HepG2 (cell line): ENCODE measurements around the gene EPHA2. TPM values are rescaled to one million over a fixed set of nuclear protein-coding genes. Genes with fewer than 3 reads are reported as not detected.

Source experiments
- ATAC-seq: fragments of 200-7000 bp; cut with Tn5 transposase; 3 replicates; pipeline ENCODE4 v1.9.1; 2020; ENCODE audit warnings: mild to moderate bottlenecking, moderate library complexity
- BruUV-seq: library from RNA; stranded (reverse); fragments of 400-500 nt; replicated peaks from 2 replicates; lab custom pipeline; 2021; lab: Mats Ljungman, UMichigan
- CTCF ChIA-PET: fragments of 300-600 bp; formaldehyde crosslinking; extraction: SDS; loops from one replicate; lab custom pipeline; 2021; ENCODE audit warnings: low total read pairs, inconsistent platforms, low intra/inter-chr PET ratio; lab: Yijun Ruan, JAX
- POLR2A ChIA-PET: fragments of 350-600 bp; sonication (Branson Sonifier 250); formaldehyde crosslinking; loops from one replicate; lab custom pipeline; 2020; ENCODE audit warnings: antibody characterized with exemption, inconsistent platforms; lab: Yijun Ruan, JAX
- DNase-seq: peaks from one replicate; pipeline ENCODE4 v3.0.0-alpha.2; 2015; ENCODE audit warnings: low spot score
- FAIRE-seq: peaks from 3 replicates; lab custom pipeline; 2011; peaks lifted over from hg19 to GRCh38; lab: Jason Lieb, UNC
- H2AFZ ChIP-seq: one replicate; pipeline ENCODE4 v1.6.1; 2011; ENCODE audit warnings: low read length, inconsistent platforms
- H3K27ac ChIP-seq: fragments of 300-600 bp; 3 replicates; pipeline ENCODE4 v1.8.0; 2011; ENCODE audit warnings: mixed run types, mild to moderate bottlenecking, mixed read lengths, low read length, inconsistent platforms; ENCODE audit not compliant: insufficient read depth; ENCODE audit errors: extremely low read length
- H3K27me3 ChIP-seq, 2 experiments: fragments of 200-600 bp in 1 of 2; 2 replicates in 1 of 2; 3 replicates in 1 of 2; pipeline versions ENCODE4 v1.6.0 to v1.8.0; 2011; ENCODE audit warnings: low read length in 2 of 2, mild to moderate bottlenecking in 2 of 2, moderate library complexity in 2 of 2, inconsistent platforms in 1 of 2; ENCODE audit not compliant: insufficient read depth in 2 of 2, control insufficient read depth in 1 of 2
- H3K36me3 ChIP-seq, 2 experiments: fragments of 200-600 bp in 1 of 2; replicated peaks in 1 of 2; 2 replicates in 1 of 2; 3 replicates in 1 of 2; pipeline versions ENCODE4 v1.5.1 to v1.8.0; 2011; ENCODE audit warnings: low read length in 2 of 2, inconsistent platforms in 1 of 2; ENCODE audit not compliant: insufficient read depth in 2 of 2, control insufficient read depth in 1 of 2
- H3K4me1 ChIP-seq: 2 replicates; pipeline ENCODE4 v1.5.1; 2012; ENCODE audit warnings: low read length, inconsistent platforms; ENCODE audit not compliant: insufficient read depth
- H3K4me2 ChIP-seq: 2 replicates; pipeline ENCODE4 v1.6.0; 2011; ENCODE audit warnings: low read depth, low read length, inconsistent platforms
- H3K4me3 ChIP-seq, 3 experiments: fragments of 200-600 bp in 1 of 3; sonication (generic), shearing (Covaris generic) in 1 of 3; replicated peaks in 1 of 3; 2 replicates each; pipeline ENCODE4 v1.5.1; 2011 to 2016; ENCODE audit warnings: low read length in 3 of 3, inconsistent platforms in 2 of 3, low read depth in 2 of 3, mild to moderate bottlenecking in 2 of 3, control low read depth in 1 of 3, mixed read lengths in 1 of 3; ENCODE audit not compliant: insufficient read depth in 1 of 3
- H3K79me2 ChIP-seq: one replicate; pipeline ENCODE4 v1.6.1; 2011; ENCODE audit warnings: low read length, inconsistent platforms; ENCODE audit not compliant: insufficient read depth
- H3K9ac ChIP-seq: 2 replicates; pipeline ENCODE4 v1.6.0; 2011; ENCODE audit warnings: mild to moderate bottlenecking, low read depth, low read length, inconsistent platforms; ENCODE audit not compliant: insufficient read depth
- H3K9me3 ChIP-seq: 2 replicates; pipeline ENCODE4 v1.5.1; 2012; ENCODE audit warnings: mild to moderate bottlenecking, low read length
- H4K20me1 ChIP-seq: 2 replicates; pipeline ENCODE4 v1.6.0; 2011; ENCODE audit warnings: inconsistent platforms, mild to moderate bottlenecking, low read length, moderate library complexity; ENCODE audit not compliant: insufficient read depth
- ADNP ChIP-seq: sonication (generic); formaldehyde crosslinking; IDR thresholded peaks from 2 replicates; pipeline ENCODE4 v1.4.0; 2020; ENCODE audit warnings: missing genetic modification reagents
- FOXP4 ChIP-seq: sonication (generic); formaldehyde crosslinking; IDR thresholded peaks from 2 replicates; pipeline ENCODE4 v1.4.0; 2020; ENCODE audit warnings: missing genetic modification reagents
- HNRNPL ChIP-seq: fragments of 200-400 bp; formaldehyde crosslinking; IDR thresholded peaks from 2 replicates; pipeline ENCODE4 v1.6.1; 2017; ENCODE audit warnings: mild to moderate bottlenecking, low read depth, low read length
- KDM6A ChIP-seq: IDR thresholded peaks from 2 replicates; pipeline ENCODE4 v1.6.1; 2016; ENCODE audit warnings: low read depth
- LBX2 ChIP-seq: sonication (generic); formaldehyde crosslinking; IDR thresholded peaks from 2 replicates; pipeline ENCODE4 v1.5.0; 2020; ENCODE audit warnings: missing genetic modification reagents, mild to moderate bottlenecking, borderline replicate concordance
- MAFF ChIP-seq: IDR thresholded peaks from 2 replicates; pipeline ENCODE4 v1.6.1; 2011; ENCODE audit warnings: low read depth, low read length, improper control_type of control experiment
- MTERF4 ChIP-seq: sonication (generic); formaldehyde crosslinking; IDR thresholded peaks from 2 replicates; pipeline ENCODE4 v1.8.0; 2023; ENCODE audit warnings: mild to moderate bottlenecking, missing genetic modification reagents
- ZNF10 ChIP-seq: sonication (generic); formaldehyde crosslinking; IDR thresholded peaks from 2 replicates; pipeline ENCODE4 v1.4.0; 2020; ENCODE audit warnings: mild to moderate bottlenecking, low read depth, missing genetic modification reagents, borderline replicate concordance
- ZNF512B ChIP-seq: sonication (generic); formaldehyde crosslinking; IDR thresholded peaks from 2 replicates; pipeline ENCODE4 v1.5.1; 2020; ENCODE audit warnings: missing genetic modification reagents, mild to moderate bottlenecking, borderline replicate concordance
- WGBS: methylation state at CpG from one replicate; pipeline ENCODE4 v1.1.6; 2017; ENCODE audit warnings: low lambda C conversion rate; 5-methylcytosine and 5-hydroxymethylcytosine counted together
- in situ Hi-C: cut with HindIII; loops from 2 replicates; pipeline ENCODE4 v1.10.0; 2017; ENCODE audit warnings: low pct_unique_long_range_greater_than_20kb; ENCODE audit not compliant: extremely low pct_ligation_motif_present
- intact Hi-C: fragments of 100-400 bp; cut with micrococcal nuclease; formaldehyde crosslinking; loops from one replicate; pipeline ENCODE4 v1.10.0; 2022; ENCODE audit not compliant: unreplicated experiment
- polyA plus RNA-seq, 8 experiments: library from polyadenylated mRNA; depleted of rRNA in 3 of 8; stranded (reverse) in 7 of 8; unstranded in 1 of 8; fragments of >200 nt; fragmentation: Illumina TruSeq in 4 of 8; extraction: Trizol in 4 of 8; gene quantifications; 2 replicates each; pipeline versions ENCODE4 v1.2.1 to v1.2.3, GENCODE V29; 2011 to 2016; ENCODE audit warnings: low read depth in 4 of 8, missing spikeins in 1 of 8, mixed read lengths in 1 of 8; ENCODE audit not compliant: insufficient read depth in 1 of 8
- total RNA-seq, 5 experiments: library from RNA; depleted of rRNA; stranded (reverse); fragments of >200 nt; fragmentation: Illumina TruSeq; extraction: Trizol; gene quantifications; 2 replicates each; pipeline ENCODE4 v1.2.3, GENCODE V29; 2016; ENCODE audit warnings: low read depth in 1 of 5

The EPHA2 gene
- total and polyA plus RNA-seq, 2 of the 13 experiments (the other 11 are each of a cell fraction or from before 2014, with no cell fraction given), result 33.6 to 53.6 TPM

GRCh38 chr1:16120407-16120806 is 35.5 kb downstream of the EPHA2 start:
- no peak overlapping the region for H3K27ac ChIP-seq
- no peaks in the 10 kb centered on the region for H3K9me3 ChIP-seq
- no TSS peak for BruUV-seq
- peaks cover 0 to 3% of the 10 kb centered on the region in 2 experiments; a peak in 1 of 5 replicates for H3K27me3 ChIP-seq
- H2AFZ ChIP-seq, result no peak overlapping the region
- POLR2A ChIA-PET, result interaction anchor here (1.2 to 1.8 kb wide), 3 partner anchors 24 to 35 kb away, joined by 3 to 8 read pairs (median 3); partner anchors contain the start of gene EPHA2
- peaks cover 16% of the 10 kb centered on the region; the same call in 1 of the 2 replicates for H4K20me1 ChIP-seq
- intact Hi-C loops, result no loop called here
- H3K4me3 ChIP-seq, result no peak overlapping the region
- TF ChIP-seq ADNP (CRISPR knock-in tag) (no peak), HNRNPL (0 out of 2 replicates have a peak, but pooled peaks have one; percentile 9), MTERF4 (CRISPR knock-in tag) (no peak), MAFF (no peak)
- CTCF ChIA-PET, result no interaction called here
- no peak overlapping the region for H3K4me2 ChIP-seq
- FAIRE-seq, result no peak
- peaks cover 80% of the 10 kb centered on the region for H3K4me1 ChIP-seq
- no peak overlapping the region for H3K9ac ChIP-seq
- no peak for DNase-seq
- WGBS, result 40% methylated on average over 1 of the region's 1 CpG
- no peaks in the 10 kb centered on the region for H3K79me2 ChIP-seq
- peak; percentile 10 for ATAC-seq
- peaks cover 7 to 9% of the 10 kb centered on the region in 2 experiments for H3K36me3 ChIP-seq
- in situ Hi-C loops, result no loop called here

GRCh38 chr1:16119926-16120325 is 35.9 kb downstream of the EPHA2 start:
- in situ Hi-C loops, result loop anchor here (5.0 kb wide), 1 partner anchor 38 kb away; no protein-coding TSS in a partner anchor
- H3K27me3 ChIP-seq, result peaks cover 0 to 3% of the 10 kb centered on the region in 2 experiments; a peak in 1 of 5 replicates
- no TSS peak for BruUV-seq
- no peak overlapping the region for H2AFZ ChIP-seq
- H3K27ac ChIP-seq, result no peak overlapping the region
- FAIRE-seq (no peak), ATAC-seq (peak; percentile 38), DNase-seq (no peak)
- H3K4me1 ChIP-seq, result peaks cover 85% of the 10 kb centered on the region
- peak overlapping the region; percentile 51; the same call in 1 of the 2 replicates for H3K4me2 ChIP-seq
- CTCF ChIA-PET, result no interaction called here
- no peak overlapping the region for H3K9ac ChIP-seq
- intact Hi-C loops, result no loop called here
- no peaks in the 10 kb centered on the region for H3K9me3 ChIP-seq
- H3K36me3 ChIP-seq, result peaks cover 4 to 6% of the 10 kb centered on the region in 2 experiments; a peak in 3 of 5 replicates
- WGBS, result 23% methylated on average over 6 of the region's 10 CpGs
- H4K20me1 ChIP-seq, result peaks cover 16% of the 10 kb centered on the region; the same call in 1 of the 2 replicates
- H3K79me2 ChIP-seq, result no peaks in the 10 kb centered on the region
- H3K4me3 ChIP-seq, result 0 out of 6 replicates have a peak overlapping the region, but pooled peaks of 1 of the 3 experiments have one; percentile 3
- POLR2A ChIA-PET, result interaction anchor here (0.8 to 1.3 kb wide), 2 partner anchors 27 to 35 kb away, joined by 3 to 4 read pairs; no protein-coding TSS in a partner anchor
- TF ChIP-seq KDM6A, result no peak
- TF ChIP-seq ZNF512B (CRISPR knock-in tag), result no peak
- TF ChIP-seq LBX2 (CRISPR knock-in tag), result no peak
- no peak for TF ChIP-seq FOXP4 (CRISPR knock-in tag)
- no peak for TF ChIP-seq ZNF10 (CRISPR knock-in tag)
